ENCODE data around the gene CD46.
A peak's percentile ranks its signal among the peaks of the same experiment; 100 is the strongest.
"Not testable (repeated sequence)": the region's sequence is repeated elsewhere in the genome, so short reads cannot be mapped to it uniquely, and the experiment has no call there.

CD46 gene

DNA sequence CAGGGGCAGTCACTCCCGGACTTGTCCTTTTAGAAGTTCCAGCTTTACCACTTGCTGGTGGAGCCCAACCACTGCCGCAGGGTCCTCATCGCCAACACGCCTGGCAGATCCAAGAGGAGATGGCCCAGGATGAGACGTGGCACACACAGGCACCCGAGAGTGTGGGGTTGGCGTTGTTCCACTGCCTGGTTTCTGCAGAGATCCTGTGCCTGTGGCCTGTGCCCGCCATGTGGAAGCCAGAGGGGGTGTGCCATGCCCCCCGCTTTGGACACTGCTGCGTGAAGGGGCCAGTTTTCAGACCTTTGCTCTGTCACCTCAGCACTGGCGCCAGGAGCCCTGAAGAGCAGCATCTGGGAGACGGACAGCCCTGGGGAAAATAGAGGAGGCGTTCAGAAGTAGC lies 10.8 kb downstream of the CD46 start:
- no peaks in the 10 kb centered on the region for H3K9me3 Mint-ChIP-seq
- no peak overlapping the region for H3K4me3 Mint-ChIP-seq
- H3K36me3 Mint-ChIP-seq (ENCODE audit: low read depth), result peaks cover 73% of the 10 kb centered on the region
- DNase-seq (ENCODE audit: low spot score), result no peak
- H3K27ac Mint-ChIP-seq, result no peak overlapping the region
- H3K4me1 Mint-ChIP-seq (ENCODE audit: low read depth), result peaks cover 4% of the 10 kb centered on the region
- H3K27me3 Mint-ChIP-seq (ENCODE audit: low read depth), result no peaks in the 10 kb centered on the region

DNA sequence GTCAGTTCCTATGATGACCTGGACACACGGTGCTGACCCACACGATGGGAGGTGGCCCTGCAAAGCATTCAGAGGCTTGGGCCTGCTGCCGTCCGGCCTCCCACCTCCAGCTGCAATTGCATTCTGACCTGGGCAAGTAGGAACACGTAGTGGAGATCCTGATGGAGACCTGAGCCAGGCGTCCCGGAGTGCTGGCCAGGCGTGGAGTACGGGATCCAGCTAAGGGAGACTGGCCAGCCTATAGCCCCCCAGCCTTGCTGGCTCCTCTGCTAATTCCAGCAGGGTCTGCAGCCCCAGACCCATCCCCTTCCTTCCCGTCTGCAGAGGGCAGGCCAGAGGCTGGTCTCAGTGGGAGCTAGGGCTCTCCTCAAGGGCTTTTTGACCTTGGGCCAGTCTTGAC lies 11.2 kb downstream of the CD46 start:
- Mint-ChIP-seq H3K9me3 (no peaks in the 10 kb centered on the region), H3K27me3 (ENCODE audit: low read depth) (no peaks in the 10 kb centered on the region), H3K36me3 (ENCODE audit: low read depth) (peaks cover 74% of the 10 kb centered on the region), H3K4me3 (no peak overlapping the region), H3K27ac (no peak overlapping the region), H3K4me1 (ENCODE audit: low read depth) (peaks cover 3% of the 10 kb centered on the region)
- no peak for DNase-seq (ENCODE audit: low spot score)

DNA sequence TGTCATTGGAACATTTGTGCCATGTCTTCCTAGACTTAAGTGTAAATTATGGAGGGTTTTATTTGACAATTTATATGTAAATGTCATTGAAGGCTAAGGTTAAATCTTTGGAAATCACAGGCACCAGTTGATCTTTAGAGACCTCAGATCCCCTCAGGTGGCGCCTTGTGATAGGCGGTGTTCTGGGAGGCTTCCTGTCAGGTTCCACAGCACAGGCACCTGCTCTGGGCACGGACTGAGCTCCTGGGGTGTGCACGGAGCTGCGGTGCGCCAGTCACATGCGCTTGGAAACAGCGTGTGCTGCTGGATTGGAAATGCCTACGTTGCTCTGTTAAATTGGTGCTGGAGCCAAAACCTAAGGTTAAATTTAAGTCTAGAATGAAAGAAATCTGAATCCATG lies 12.1 kb downstream of the CD46 start:
- H3K27ac Mint-ChIP-seq, result no peak overlapping the region
- peaks cover 6% of the 10 kb centered on the region for H3K4me1 Mint-ChIP-seq (ENCODE audit: low read depth)
- no peak for DNase-seq (ENCODE audit: low spot score)
- H3K36me3 Mint-ChIP-seq (ENCODE audit: low read depth), result peaks cover 75% of the 10 kb centered on the region
- no peak overlapping the region for H3K4me3 Mint-ChIP-seq
- no peaks in the 10 kb centered on the region for H3K9me3 Mint-ChIP-seq
- no peaks in the 10 kb centered on the region for H3K27me3 Mint-ChIP-seq (ENCODE audit: low read depth)

DNA sequence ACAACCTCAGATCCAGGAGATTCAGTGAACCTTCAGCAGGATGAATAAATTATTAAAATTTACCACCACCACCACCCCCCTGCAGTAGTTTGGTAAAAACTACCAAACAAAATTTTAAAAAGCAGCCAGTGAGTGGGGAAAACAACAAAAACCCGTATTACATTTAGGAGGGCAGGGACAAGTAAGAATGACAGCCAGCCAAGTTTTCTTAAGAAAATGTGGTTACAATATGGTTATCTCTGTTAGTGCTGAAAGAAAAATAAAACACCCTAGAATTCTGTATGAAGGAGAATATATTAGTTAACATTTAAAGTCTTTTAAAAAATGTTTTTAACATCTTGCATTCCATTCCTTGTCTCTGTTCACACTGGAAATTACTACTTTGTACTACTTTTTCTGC lies 14.7 kb downstream of the CD46 start:
- H3K27me3 Mint-ChIP-seq (ENCODE audit: low read depth), result no peaks in the 10 kb centered on the region

DNA sequence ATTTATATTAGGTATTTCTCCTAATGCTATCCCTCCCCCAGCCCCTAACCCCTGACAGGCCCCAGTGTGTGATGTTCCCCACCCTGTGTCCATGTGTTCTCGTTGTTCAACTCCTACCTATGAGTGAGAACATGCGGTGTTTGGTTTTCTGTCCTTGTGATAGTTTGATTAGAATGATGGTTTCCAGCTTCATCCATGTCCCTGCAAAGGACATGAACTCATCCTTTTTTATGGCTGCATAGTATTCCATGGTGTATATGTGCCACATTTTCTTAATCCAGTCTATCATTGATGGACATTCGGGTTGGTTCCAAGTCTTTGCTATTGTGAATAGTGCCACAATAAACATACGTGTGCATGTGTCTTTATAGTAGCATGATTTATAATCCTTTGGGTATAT lies 18.7 kb downstream of the CD46 start:
- H3K36me3 Mint-ChIP-seq (ENCODE audit: low read depth), result peaks cover 77% of the 10 kb centered on the region

More for the DNA sequence above, 14.7 kb downstream of the CD46 start:
- peaks cover 7% of the 10 kb centered on the region for H3K9me3 Mint-ChIP-seq
- peak overlapping the region; percentile 9 for H3K27ac Mint-ChIP-seq
- DNase-seq (ENCODE audit: low spot score), result no peak
- H3K4me1 Mint-ChIP-seq (ENCODE audit: low read depth), result peaks cover 6% of the 10 kb centered on the region
- peaks cover 81% of the 10 kb centered on the region for H3K36me3 Mint-ChIP-seq (ENCODE audit: low read depth)
- H3K4me3 Mint-ChIP-seq, result no peak overlapping the region

DNA sequence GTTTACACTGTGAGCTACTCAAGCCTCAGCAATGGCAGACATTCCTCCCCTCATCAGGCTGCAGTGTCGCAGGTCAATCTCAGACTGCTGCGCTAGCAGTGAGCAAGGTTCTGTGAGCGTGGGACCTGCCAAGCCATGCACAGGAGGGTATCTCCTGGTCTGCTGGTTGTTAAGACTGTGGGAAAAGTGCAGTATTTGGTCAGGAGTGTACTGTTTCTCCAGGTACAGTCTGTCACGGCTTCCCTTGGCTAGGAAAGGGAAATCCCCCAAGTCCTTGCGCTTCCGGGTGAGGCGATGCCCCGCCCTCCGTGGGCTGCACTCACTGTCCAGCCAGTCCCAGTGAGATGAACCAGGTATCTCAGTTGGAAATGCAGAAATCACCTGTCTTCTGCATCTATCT lies 24.2 kb downstream of the CD46 start:
- Mint-ChIP-seq H3K4me1 (ENCODE audit: low read depth) (peaks cover 15% of the 10 kb centered on the region), H3K9me3 (peaks cover 19% of the 10 kb centered on the region), H3K36me3 (ENCODE audit: low read depth) (peaks cover 78% of the 10 kb centered on the region)
- DNase-seq (ENCODE audit: low spot score); H3K27ac Mint-ChIP-seq; H3K27me3 Mint-ChIP-seq (ENCODE audit: low read depth); H3K4me3 Mint-ChIP-seq: not testable (repeated sequence)

More for the DNA sequence above, 18.7 kb downstream of the CD46 start:
- DNase-seq (ENCODE audit: low spot score); H3K27me3 Mint-ChIP-seq (ENCODE audit: low read depth); H3K4me3 Mint-ChIP-seq; H3K27ac Mint-ChIP-seq; H3K4me1 Mint-ChIP-seq (ENCODE audit: low read depth): not testable (repeated sequence)
- H3K9me3 Mint-ChIP-seq, result peaks cover 14% of the 10 kb centered on the region

DNA sequence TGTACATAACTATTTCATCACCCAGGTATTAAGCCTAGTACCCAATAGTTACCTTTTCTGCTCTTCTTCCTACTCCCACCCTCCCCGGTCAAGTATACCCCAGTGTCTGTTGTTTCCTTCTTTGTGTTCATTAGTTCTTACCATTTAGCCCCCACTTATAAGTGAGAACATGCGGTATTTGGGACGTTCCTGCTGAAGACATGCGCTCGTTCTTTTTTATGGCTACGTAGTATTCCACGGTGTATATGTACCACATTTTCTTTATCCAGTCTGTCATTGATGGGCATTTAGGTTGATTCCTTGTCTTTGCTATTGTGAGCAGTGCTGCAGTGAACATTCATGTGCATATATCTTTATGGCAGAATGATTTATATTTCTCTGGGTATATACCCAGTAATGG lies 25.6 kb downstream of the CD46 start:
- Mint-ChIP-seq H3K36me3 (ENCODE audit: low read depth) (peaks cover 74% of the 10 kb centered on the region), H3K4me1 (ENCODE audit: low read depth) (peaks cover 13% of the 10 kb centered on the region)
- not testable (repeated sequence) for H3K4me3 Mint-ChIP-seq; DNase-seq (ENCODE audit: low spot score); H3K27ac Mint-ChIP-seq; H3K27me3 Mint-ChIP-seq (ENCODE audit: low read depth); H3K9me3 Mint-ChIP-seq

DNA sequence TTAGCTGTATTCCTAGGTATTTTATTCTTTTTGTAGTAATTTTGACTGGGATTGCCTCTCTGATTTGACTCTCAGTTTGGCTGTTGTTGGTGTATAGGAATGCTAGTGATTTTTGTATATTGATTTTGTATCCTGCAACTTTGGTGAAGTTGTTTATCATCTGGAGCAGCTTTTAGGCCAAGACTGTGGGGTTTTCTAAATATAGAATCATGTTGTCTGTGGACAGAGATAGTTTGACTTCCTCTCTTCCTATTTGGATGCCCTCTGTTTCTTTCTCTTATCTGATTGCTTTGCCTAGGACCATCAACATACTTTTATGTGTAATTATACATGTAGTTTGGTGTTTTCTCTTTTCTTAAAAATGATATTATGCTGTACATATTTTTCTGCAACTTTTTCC lies 27.2 kb downstream of the CD46 start:
- peaks cover 13% of the 10 kb centered on the region for H3K4me1 Mint-ChIP-seq (ENCODE audit: low read depth)
- no peak overlapping the region for H3K27ac Mint-ChIP-seq
- H3K27me3 Mint-ChIP-seq (ENCODE audit: low read depth), result no peaks in the 10 kb centered on the region
- peaks cover 13% of the 10 kb centered on the region for H3K9me3 Mint-ChIP-seq
- H3K36me3 Mint-ChIP-seq (ENCODE audit: low read depth), result peaks cover 71% of the 10 kb centered on the region
- no peak overlapping the region for H3K4me3 Mint-ChIP-seq
- DNase-seq (ENCODE audit: low spot score), result no peak

DNA sequence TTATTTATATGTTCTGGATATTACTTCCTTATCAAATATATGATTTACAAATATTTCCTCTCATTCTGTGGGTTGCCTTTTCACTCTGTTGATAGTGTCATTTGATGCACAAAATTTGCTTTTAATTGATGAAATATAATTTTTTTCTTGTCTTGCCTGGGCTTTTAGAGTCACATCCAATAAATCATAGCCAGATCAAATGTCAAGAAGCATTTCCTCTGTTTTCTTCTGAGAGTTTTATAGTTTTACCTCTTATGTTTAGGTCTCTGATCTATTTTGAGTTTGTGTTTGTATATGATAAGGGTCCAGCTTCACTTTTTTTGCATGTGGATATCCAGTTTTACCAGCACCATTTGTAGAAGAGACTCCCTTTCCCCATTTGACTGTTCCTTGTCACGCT lies 29.5 kb downstream of the CD46 start:
- H3K4me3 Mint-ChIP-seq, result no peak overlapping the region
- DNase-seq (ENCODE audit: low spot score), result no peak
- H3K27me3 Mint-ChIP-seq (ENCODE audit: low read depth), result no peaks in the 10 kb centered on the region
- H3K9me3 Mint-ChIP-seq, result peaks cover 18% of the 10 kb centered on the region
- H3K27ac Mint-ChIP-seq, result no peak overlapping the region
- H3K36me3 Mint-ChIP-seq (ENCODE audit: low read depth), result peaks cover 72% of the 10 kb centered on the region
- H3K4me1 Mint-ChIP-seq (ENCODE audit: low read depth), result peaks cover 13% of the 10 kb centered on the region

DNA sequence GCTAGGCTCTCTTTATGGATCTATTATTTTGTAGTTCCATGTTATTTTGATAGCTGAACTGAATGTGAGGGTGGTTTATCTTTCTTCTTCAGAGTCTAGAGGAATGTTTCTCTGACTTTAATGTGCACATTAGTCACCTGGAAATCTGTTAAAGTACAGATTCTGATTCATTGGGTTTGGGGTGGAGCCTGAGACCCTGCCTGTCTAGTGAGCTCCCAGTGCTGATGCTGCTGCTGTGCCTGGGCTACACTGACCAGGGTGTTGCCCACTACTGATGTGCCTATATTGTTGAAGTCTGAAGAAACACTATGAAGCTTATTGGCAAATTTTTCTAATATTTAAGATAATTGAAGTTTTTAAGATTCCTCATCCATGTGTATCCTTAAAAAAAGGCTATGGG lies 35.9 kb downstream of the CD46 start:
- no peak overlapping the region for H3K27ac Mint-ChIP-seq
- H3K4me1 Mint-ChIP-seq (ENCODE audit: low read depth), result no peaks in the 10 kb centered on the region
- no peaks in the 10 kb centered on the region for H3K27me3 Mint-ChIP-seq (ENCODE audit: low read depth)
- peaks cover 33% of the 10 kb centered on the region for H3K36me3 Mint-ChIP-seq (ENCODE audit: low read depth)
- no peak overlapping the region for H3K4me3 Mint-ChIP-seq
- DNase-seq (ENCODE audit: low spot score), result no peak
- peaks cover 10% of the 10 kb centered on the region for H3K9me3 Mint-ChIP-seq

DNA sequence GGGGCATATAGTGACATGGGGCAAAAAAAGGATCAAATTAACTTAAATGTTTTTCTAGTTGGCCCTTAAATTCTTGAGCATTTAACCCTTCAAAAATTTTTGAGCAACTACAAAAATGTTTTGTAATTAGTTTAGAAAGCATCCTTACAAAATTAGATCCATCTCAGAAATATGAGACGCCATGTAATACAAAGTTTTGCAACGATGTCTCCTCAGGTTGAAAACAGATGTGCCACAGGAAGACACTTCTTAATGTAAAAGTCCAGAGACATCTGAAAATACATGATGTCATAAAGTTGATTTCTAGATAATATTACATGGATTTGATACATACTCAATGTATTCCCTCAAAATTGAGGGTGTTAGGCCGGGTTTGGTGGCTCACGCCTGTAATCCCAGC lies 37.5 kb downstream of the CD46 start:
- DNase-seq (ENCODE audit: low spot score), result no peak
- Mint-ChIP-seq H3K27me3 (ENCODE audit: low read depth) (no peaks in the 10 kb centered on the region), H3K36me3 (ENCODE audit: low read depth) (peaks cover 24% of the 10 kb centered on the region), H3K4me1 (ENCODE audit: low read depth) (no peaks in the 10 kb centered on the region), H3K4me3 (no peak overlapping the region), H3K9me3 (peaks cover 3% of the 10 kb centered on the region), H3K27ac (no peak overlapping the region)

DNA sequence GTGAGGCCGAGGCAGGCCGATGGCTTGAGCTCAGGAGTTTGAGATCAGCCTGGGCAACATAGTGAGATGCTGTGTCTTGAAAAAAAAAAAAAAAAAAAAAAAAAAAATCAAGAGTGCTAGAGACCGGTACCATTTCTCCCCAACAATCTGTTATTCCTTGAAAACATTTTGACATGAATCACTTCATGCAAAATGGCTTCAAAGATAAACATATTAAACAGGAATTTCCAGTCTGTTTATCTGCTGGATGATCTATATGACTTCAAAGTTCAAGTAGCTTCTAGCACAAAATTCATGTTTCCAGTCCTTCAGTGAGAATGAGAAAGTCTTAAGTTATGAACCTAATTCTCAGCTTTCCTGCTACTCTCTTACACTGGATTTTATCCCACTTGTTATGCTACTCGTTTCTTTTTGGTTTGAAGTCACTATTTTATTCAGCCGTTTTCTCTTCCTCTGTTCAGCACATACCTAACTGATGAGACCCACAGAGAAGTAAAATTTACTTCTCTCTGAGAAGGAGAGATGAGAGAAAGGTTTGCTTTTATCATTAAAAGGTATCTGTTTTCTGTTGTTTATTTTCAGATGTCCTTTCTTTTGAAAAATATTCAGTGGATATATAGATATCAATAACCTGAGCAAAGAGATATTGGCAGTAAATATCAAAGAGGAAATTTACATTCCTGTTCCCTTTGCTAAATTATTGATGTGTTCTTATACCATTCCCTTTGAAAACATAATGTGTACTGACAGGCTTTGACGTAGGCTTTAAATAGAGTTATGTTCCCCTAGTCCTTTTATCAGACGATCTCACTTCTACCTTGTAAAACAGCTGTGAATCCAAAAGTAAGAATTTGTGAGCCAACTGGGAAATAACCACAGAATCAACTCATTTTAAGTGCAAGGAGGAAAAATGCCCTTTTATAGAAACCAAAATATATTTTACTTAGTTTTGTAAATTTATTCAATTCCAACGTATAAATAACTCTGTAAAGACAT lies 38.2 kb downstream of the CD46 start:
- no peaks in the 10 kb centered on the region for H3K4me1 Mint-ChIP-seq (ENCODE audit: low read depth)
- H3K27ac Mint-ChIP-seq, result no peak overlapping the region
- no peaks in the 10 kb centered on the region for H3K9me3 Mint-ChIP-seq
- peaks cover 18% of the 10 kb centered on the region for H3K36me3 Mint-ChIP-seq (ENCODE audit: low read depth)
- H3K4me3 Mint-ChIP-seq, result no peak overlapping the region
- no peaks in the 10 kb centered on the region for H3K27me3 Mint-ChIP-seq (ENCODE audit: low read depth)
- DNase-seq (ENCODE audit: low spot score), result no peak

DNA sequence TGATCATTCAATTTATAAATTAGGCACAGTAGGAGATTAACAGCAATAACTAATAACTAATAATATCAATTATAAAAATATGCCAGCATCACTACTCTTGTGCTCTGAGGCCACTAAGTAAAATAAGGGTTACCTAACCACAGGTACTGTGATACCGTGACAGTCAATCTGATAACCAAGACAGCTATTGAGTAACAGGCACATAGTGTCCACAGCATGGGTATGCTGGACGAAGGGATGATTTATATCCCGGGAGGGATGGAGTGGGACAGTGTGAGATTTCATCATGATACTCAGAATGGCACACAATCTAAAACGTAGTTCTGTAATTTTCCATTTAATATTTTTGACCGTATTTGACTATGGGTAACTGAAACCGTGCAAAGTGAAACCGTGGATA lies 39.4 kb downstream of the CD46 start:
- Mint-ChIP-seq H3K27me3 (ENCODE audit: low read depth) (no peaks in the 10 kb centered on the region), H3K9me3 (no peaks in the 10 kb centered on the region), H3K27ac (no peak overlapping the region), H3K4me3 (no peak overlapping the region), H3K4me1 (ENCODE audit: low read depth) (no peaks in the 10 kb centered on the region), H3K36me3 (ENCODE audit: low read depth) (peaks cover 18% of the 10 kb centered on the region)
- DNase-seq (ENCODE audit: low spot score), result no peak

DNA sequence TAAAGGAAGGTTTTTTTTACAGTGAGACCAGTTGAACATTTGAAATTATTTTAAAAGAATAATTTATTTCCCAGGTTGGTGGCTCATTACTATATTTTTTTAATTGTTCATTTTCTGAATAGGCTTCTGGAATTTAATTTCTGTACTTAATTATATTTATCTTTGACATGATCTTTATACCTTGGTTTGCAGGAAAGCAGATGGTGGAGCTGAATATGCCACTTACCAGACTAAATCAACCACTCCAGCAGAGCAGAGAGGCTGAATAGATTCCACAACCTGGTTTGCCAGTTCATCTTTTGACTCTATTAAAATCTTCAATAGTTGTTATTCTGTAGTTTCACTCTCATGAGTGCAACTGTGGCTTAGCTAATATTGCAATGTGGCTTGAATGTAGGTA lies 41.5 kb downstream of the CD46 start:
- Mint-ChIP-seq H3K27ac (no peak overlapping the region), H3K4me3 (no peak overlapping the region), H3K4me1 (ENCODE audit: low read depth) (peaks cover 9% of the 10 kb centered on the region), H3K9me3 (no peaks in the 10 kb centered on the region), H3K36me3 (ENCODE audit: low read depth) (peaks cover 16% of the 10 kb centered on the region), H3K27me3 (ENCODE audit: low read depth) (no peaks in the 10 kb centered on the region)
- DNase-seq (ENCODE audit: low spot score), result no peak

DNA sequence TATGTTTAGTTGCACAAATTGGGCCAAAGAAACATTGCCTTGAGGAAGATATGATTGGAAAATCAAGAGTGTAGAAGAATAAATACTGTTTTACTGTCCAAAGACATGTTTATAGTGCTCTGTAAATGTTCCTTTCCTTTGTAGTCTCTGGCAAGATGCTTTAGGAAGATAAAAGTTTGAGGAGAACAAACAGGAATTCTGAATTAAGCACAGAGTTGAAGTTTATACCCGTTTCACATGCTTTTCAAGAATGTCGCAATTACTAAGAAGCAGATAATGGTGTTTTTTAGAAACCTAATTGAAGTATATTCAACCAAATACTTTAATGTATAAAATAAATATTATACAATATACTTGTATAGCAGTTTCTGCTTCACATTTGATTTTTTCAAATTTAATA lies 43.0 kb downstream of the CD46 start:
- no peak overlapping the region for H3K4me3 Mint-ChIP-seq
- DNase-seq (ENCODE audit: low spot score), result no peak
- no peaks in the 10 kb centered on the region for H3K9me3 Mint-ChIP-seq
- H3K27ac Mint-ChIP-seq, result no peak overlapping the region
- H3K27me3 Mint-ChIP-seq (ENCODE audit: low read depth), result no peaks in the 10 kb centered on the region
- H3K36me3 Mint-ChIP-seq (ENCODE audit: low read depth), result peaks cover 25% of the 10 kb centered on the region
- H3K4me1 Mint-ChIP-seq (ENCODE audit: low read depth), result peaks cover 24% of the 10 kb centered on the region
